ENCODE data around the gene LUM.

The LUM gene

DNA sequence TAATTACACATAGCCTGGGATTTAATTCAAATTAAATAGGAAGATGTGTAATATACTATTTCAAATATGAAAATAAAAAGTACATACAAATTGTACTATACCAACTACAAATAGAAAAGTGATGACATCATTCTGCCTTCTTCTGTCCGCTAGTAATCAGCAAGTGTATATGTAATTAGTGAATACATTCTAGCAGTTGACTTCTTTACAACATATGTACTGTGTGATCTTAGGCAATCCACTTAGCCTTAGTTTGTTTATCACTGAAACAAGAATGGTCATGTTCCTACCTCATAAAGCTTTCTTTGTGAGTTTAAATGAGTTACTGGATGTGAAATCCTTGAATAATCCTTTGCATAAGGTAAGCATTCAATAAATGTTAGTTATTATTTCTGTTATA, 7.8 kb upstream of the LUM start:
- no peak overlapping the region for H3K4me2 ChIP-seq (ENCODE audit: low read depth, low read length)
- no peak overlapping the region for H2AFZ ChIP-seq (ENCODE audit: low read length)
- no peaks in the 10 kb centered on the region for H3K79me2 ChIP-seq (ENCODE audit: low read length)
- H3K4me1 ChIP-seq (ENCODE audit: low read length): no peaks in the 10 kb centered on the region
- no peaks in the 10 kb centered on the region for H3F3A ChIP-seq (ENCODE audit: insufficient read depth, low read length)
- H3K36me3 ChIP-seq (replicated peaks; ENCODE audit: insufficient read depth, low read length): no peaks in the 10 kb centered on the region
- H3K9me3 ChIP-seq (replicated peaks; ENCODE audit: insufficient read depth, low read length): no peaks in the 10 kb centered on the region
- no peaks in the 10 kb centered on the region for H3K27me3 ChIP-seq (replicated peaks; ENCODE audit: insufficient read depth, low read length)
- TF ChIP-seq EZH2 (optimal IDR thresholded peaks at IDR 0.05; ENCODE audit: low read depth, low read length) (no peak), EZH2phosphoT487 (IDR thresholded peaks at IDR 0.05; ENCODE audit: low read length) (no peak)
- TF ChIP-seq, protein P1, sequence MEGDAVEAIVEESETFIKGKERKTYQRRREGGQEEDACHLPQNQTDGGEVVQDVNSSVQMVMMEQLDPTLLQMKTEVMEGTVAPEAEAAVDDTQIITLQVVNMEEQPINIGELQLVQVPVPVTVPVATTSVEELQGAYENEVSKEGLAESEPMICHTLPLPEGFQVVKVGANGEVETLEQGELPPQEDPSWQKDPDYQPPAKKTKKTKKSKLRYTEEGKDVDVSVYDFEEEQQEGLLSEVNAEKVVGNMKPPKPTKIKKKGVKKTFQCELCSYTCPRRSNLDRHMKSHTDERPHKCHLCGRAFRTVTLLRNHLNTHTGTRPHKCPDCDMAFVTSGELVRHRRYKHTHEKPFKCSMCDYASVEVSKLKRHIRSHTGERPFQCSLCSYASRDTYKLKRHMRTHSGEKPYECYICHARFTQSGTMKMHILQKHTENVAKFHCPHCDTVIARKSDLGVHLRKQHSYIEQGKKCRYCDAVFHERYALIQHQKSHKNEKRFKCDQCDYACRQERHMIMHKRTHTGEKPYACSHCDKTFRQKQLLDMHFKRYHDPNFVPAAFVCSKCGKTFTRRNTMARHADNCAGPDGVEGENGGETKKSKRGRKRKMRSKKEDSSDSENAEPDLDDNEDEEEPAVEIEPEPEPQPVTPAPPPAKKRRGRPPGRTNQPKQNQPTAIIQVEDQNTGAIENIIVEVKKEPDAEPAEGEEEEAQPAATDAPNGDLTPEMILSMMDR (IDR thresholded peaks at IDR 0.05; ENCODE audit: low read length): no peak
- H3K9ac ChIP-seq (ENCODE audit: low read length): no peak overlapping the region
- no peak for DNase-seq
- H3K9me2 ChIP-seq (replicated peaks; ENCODE audit: insufficient read depth, low read length): no peaks in the 10 kb centered on the region
- no peak overlapping the region for H3K4me3 ChIP-seq (ENCODE audit: low read length)
- no peak overlapping the region for H3K27ac ChIP-seq (ENCODE audit: low read length)
- no peaks in the 10 kb centered on the region for H4K20me1 ChIP-seq (ENCODE audit: insufficient read depth, low read length)

DNA sequence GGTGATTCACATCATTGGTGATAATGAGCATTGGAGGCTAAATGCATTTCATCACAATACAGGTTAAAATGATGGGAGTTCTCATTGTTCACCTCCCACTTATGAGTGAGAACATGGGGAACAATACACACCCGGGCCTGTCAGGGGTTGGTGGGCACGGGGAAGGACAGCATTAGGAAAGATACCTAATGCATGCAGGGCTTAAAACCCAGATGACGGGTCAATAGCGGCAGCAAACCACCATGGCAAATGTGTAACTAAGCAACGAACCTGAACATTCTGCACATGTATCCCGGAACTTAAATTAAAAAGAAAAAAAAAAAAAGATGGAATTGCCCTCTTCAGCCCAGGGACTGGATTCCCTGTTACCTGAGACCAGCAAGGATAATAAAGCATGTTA, 2.3 kb upstream of the LUM start:
- Histone ChIP-seq H3K9me2 (replicated peaks; ENCODE audit: insufficient read depth, low read length) (no peaks in the 10 kb centered on the region), H3K4me2 (ENCODE audit: low read depth, low read length) (no peak overlapping the region), H3F3A (ENCODE audit: insufficient read depth, low read length) (no peaks in the 10 kb centered on the region), H3K9ac (ENCODE audit: low read length) (no peak overlapping the region), H4K20me1 (ENCODE audit: insufficient read depth, low read length) (no peaks in the 10 kb centered on the region), H3K36me3 (replicated peaks; ENCODE audit: insufficient read depth, low read length) (no peaks in the 10 kb centered on the region), H3K27ac (ENCODE audit: low read length) (no peak overlapping the region), H3K79me2 (ENCODE audit: low read length) (no peaks in the 10 kb centered on the region), H3K4me1 (ENCODE audit: low read length) (no peaks in the 10 kb centered on the region), H3K27me3 (replicated peaks; ENCODE audit: insufficient read depth, low read length) (no peaks in the 10 kb centered on the region), H3K9me3 (replicated peaks; ENCODE audit: insufficient read depth, low read length) (no peaks in the 10 kb centered on the region), H2AFZ (ENCODE audit: low read length) (no peak overlapping the region), H3K4me3 (ENCODE audit: low read length) (no peak overlapping the region)
- DNase-seq: no peak
- TF ChIP-seq, protein P1 (IDR thresholded peaks at IDR 0.05; ENCODE audit: low read length): no peak
- TF ChIP-seq EZH2 (optimal IDR thresholded peaks at IDR 0.05; ENCODE audit: low read depth, low read length) (no peak), EZH2phosphoT487 (IDR thresholded peaks at IDR 0.05; ENCODE audit: low read length) (no peak)

DNA sequence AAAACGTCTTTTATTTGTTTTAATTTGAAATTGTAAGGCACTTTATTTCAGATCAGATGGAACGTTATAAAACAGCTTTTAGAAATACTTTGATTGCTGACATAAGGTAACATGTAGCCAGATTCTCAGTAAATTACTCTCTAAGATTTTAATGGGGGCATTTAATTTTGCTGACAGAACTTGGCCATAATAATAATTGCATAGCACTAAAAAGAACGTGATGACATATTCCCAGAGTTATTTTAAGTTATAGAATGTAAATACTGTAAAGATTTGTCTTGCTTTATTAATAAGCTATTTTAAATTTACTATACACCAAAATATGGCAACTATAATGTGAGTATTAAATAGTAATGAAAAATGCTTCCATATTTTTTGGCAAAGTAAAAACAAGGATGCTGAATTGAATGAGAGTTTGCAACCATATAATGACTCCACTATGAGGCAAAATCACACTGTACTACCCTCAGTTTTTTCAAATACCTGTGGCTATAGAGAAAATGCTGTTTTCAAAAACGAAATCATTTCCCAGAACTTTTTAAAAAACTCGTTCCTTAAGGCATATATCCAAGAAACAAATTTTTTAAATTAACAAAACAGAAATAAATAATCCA, 876 bp downstream of the LUM start:
- Histone ChIP-seq H3K79me2 (ENCODE audit: low read length) (no peaks in the 10 kb centered on the region), H3K27ac (ENCODE audit: low read length) (no peak overlapping the region), H3K4me2 (ENCODE audit: low read depth, low read length) (no peak overlapping the region), H3K9me2 (replicated peaks; ENCODE audit: insufficient read depth, low read length) (no peaks in the 10 kb centered on the region), H3K4me1 (ENCODE audit: low read length) (0 out of 2 replicates have a peak, but pooled peaks cover 1% of the 10 kb centered on the region), H3K9ac (ENCODE audit: low read length) (no peak overlapping the region), H3K9me3 (replicated peaks; ENCODE audit: insufficient read depth, low read length) (no peaks in the 10 kb centered on the region), H4K20me1 (ENCODE audit: insufficient read depth, low read length) (no peaks in the 10 kb centered on the region), H3K36me3 (replicated peaks; ENCODE audit: insufficient read depth, low read length) (no peaks in the 10 kb centered on the region), H3K27me3 (replicated peaks; ENCODE audit: insufficient read depth, low read length) (no peaks in the 10 kb centered on the region), H2AFZ (ENCODE audit: low read length) (no peak overlapping the region), H3F3A (ENCODE audit: insufficient read depth, low read length) (no peaks in the 10 kb centered on the region), H3K4me3 (ENCODE audit: low read length) (no peak overlapping the region)
- no peak for DNase-seq
- TF ChIP-seq EZH2phosphoT487 (IDR thresholded peaks at IDR 0.05; ENCODE audit: low read length): no peak
- TF ChIP-seq, protein P1 (IDR thresholded peaks at IDR 0.05; ENCODE audit: low read length): no peak
- TF ChIP-seq EZH2 (optimal IDR thresholded peaks at IDR 0.05; ENCODE audit: low read depth, low read length): no peak

Measured in MM.1S (cell line).